ENCODE measurements around the gene ABCC8. TPM values are rescaled to one million over a fixed set of nuclear protein-coding genes. Genes with fewer than 3 reads are reported as not detected.

The ABCC8 gene
- total and polyA plus RNA-seq, 2 donors (not counting 3 experiments of a cell fraction or from before 2014, with no cell fraction given) = not detected

GRCh38 chr11:17415523-17416104 is 61.0 kb downstream of the ABCC8 start:
- Histone ChIP-seq H2AFZ (ENCODE audit: low read depth, low read length) (no peak overlapping the region), H3K36me3 (ENCODE audit: control insufficient read depth in 2 of 2, extremely low read depth in 1 of 2, insufficient read depth in 2 of 2, low read length in 2 of 2) (no peaks in the 10 kb centered on the region), H3K9ac (replicated peaks; ENCODE audit: extremely low read depth, insufficient read depth, low read length) (no peak overlapping the region), H3K4me1 (ENCODE audit: control insufficient read depth, extremely low read depth, insufficient read depth, low read length) (no peaks in the 10 kb centered on the region), H3K9me1 (replicated peaks; ENCODE audit: control insufficient read depth, extremely low read depth, insufficient read depth, low read length) (no peaks in the 10 kb centered on the region), H3K9me3 (replicated peaks; ENCODE audit: control insufficient read depth, insufficient read depth, low read length) (no peaks in the 10 kb centered on the region), H4K20me1 (replicated peaks; ENCODE audit: control insufficient read depth, extremely low read depth, insufficient read depth, low read length) (no peaks in the 10 kb centered on the region), H3K27me3 (ENCODE audit: control insufficient read depth in 2 of 2, insufficient read depth in 2 of 2, low read length in 2 of 2) (peaks cover 2 to 7% of the 10 kb centered on the region in 2 experiments), H3K79me2 (ENCODE audit: control insufficient read depth, insufficient read depth, low read length) (no peaks in the 10 kb centered on the region), H3K27ac (ENCODE audit: insufficient read depth, low read depth, low read length) (no peak overlapping the region), H3K4me3 (replicated peaks in 1 of 3; ENCODE audit: insufficient read depth in 1 of 3, low read depth in 1 of 3, low read length in 3 of 3) (no peak overlapping the region), H3K4me2 (ENCODE audit: insufficient read depth, low read length) (no peak overlapping the region)
- no TSS peak for BruUV-seq (replicated peaks)
- FAIRE-seq (no peak), DNase-seq (ENCODE audit: low read depth, low spot score) (no peak)
- TF ChIP-seq FOS (IDR thresholded peaks at IDR 0.05; ENCODE audit: borderline replicate concordance, insufficient read depth, low read length) (no peak), POLR2AphosphoS5 (IDR thresholded peaks at IDR 0.05; ENCODE audit: insufficient read depth, low read depth, low read length) (no peak), EZH2 (IDR thresholded peaks at IDR 0.05; ENCODE audit: borderline replicate concordance, low read depth, low read length, severe bottlenecking) (no peak)
- dilution Hi-C loops (cut with MboI; ENCODE audit: extremely low pct_ligation_motif_present, low sequenced_read_pairs) (no loop called here), intact Hi-C loops (cut with micrococcal nuclease) (no loop called here)
- ChIA-PET CTCF (no interaction called here), POLR2A (no interaction called here)

GRCh38 chr11:17414992-17415391 is 61.7 kb downstream of the ABCC8 start:
- dilution Hi-C loops (cut with MboI; ENCODE audit: extremely low pct_ligation_motif_present, low sequenced_read_pairs) = no loop called here
- no peak overlapping the region for H2AFZ ChIP-seq (ENCODE audit: low read depth, low read length)
- FAIRE-seq = no peak
- H3K9ac ChIP-seq (replicated peaks; ENCODE audit: extremely low read depth, insufficient read depth, low read length) = no peak overlapping the region
- no TSS peak for BruUV-seq (replicated peaks)
- H3K27me3 ChIP-seq (ENCODE audit: control insufficient read depth in 2 of 2, insufficient read depth in 2 of 2, low read length in 2 of 2) = peaks cover 2 to 4% of the 10 kb centered on the region in 2 experiments
- ChIA-PET POLR2A (no interaction called here), CTCF (no interaction called here)
- no peak overlapping the region for H3K4me2 ChIP-seq (ENCODE audit: insufficient read depth, low read length)
- no peak for DNase-seq (ENCODE audit: low read depth, low spot score)
- H3K27ac ChIP-seq (ENCODE audit: insufficient read depth, low read depth, low read length) = no peak overlapping the region
- H3K9me1 ChIP-seq (replicated peaks; ENCODE audit: control insufficient read depth, extremely low read depth, insufficient read depth, low read length) = no peaks in the 10 kb centered on the region
- TF ChIP-seq CTCF (IDR thresholded peaks at IDR 0.05; ENCODE audit: extremely low read depth in 1 of 2, insufficient read depth in 1 of 2, low read depth in 1 of 2, low read length in 2 of 2) = no peak
- no peak for TF ChIP-seq JUN (IDR thresholded peaks at IDR 0.05; ENCODE audit: borderline replicate concordance, insufficient read depth, insufficient read length, low read depth)
- TF ChIP-seq MAX (IDR thresholded peaks at IDR 0.05; ENCODE audit: insufficient read depth, insufficient read length) = no peak
- no peak for TF ChIP-seq POLR2AphosphoS5 (IDR thresholded peaks at IDR 0.05; ENCODE audit: insufficient read depth, low read depth, low read length)
- TF ChIP-seq EZH2 (IDR thresholded peaks at IDR 0.05; ENCODE audit: borderline replicate concordance, low read depth, low read length, severe bottlenecking) = no peak
- no peak for TF ChIP-seq GATA2 (IDR thresholded peaks at IDR 0.05; ENCODE audit: insufficient read depth, insufficient read length, low read depth, low read length)
- no peak for TF ChIP-seq POLR2A (IDR thresholded peaks at IDR 0.05; ENCODE audit: low read depth, low read length)
- TF ChIP-seq MYC (IDR thresholded peaks at IDR 0.05; ENCODE audit: low read depth, low read length) = no peak
- TF ChIP-seq FOS (IDR thresholded peaks at IDR 0.05; ENCODE audit: borderline replicate concordance, insufficient read depth, low read length) = no peak
- H3K36me3 ChIP-seq (ENCODE audit: control insufficient read depth in 2 of 2, extremely low read depth in 1 of 2, insufficient read depth in 2 of 2, low read length in 2 of 2) = no peaks in the 10 kb centered on the region
- no peaks in the 10 kb centered on the region for H3K9me3 ChIP-seq (replicated peaks; ENCODE audit: control insufficient read depth, insufficient read depth, low read length)
- no peaks in the 10 kb centered on the region for H3K4me1 ChIP-seq (ENCODE audit: control insufficient read depth, extremely low read depth, insufficient read depth, low read length)
- H3K79me2 ChIP-seq (ENCODE audit: control insufficient read depth, insufficient read depth, low read length) = no peaks in the 10 kb centered on the region
- H3K4me3 ChIP-seq (replicated peaks in 1 of 3; ENCODE audit: insufficient read depth in 1 of 3, low read depth in 1 of 3, low read length in 3 of 3) = no peak overlapping the region
- intact Hi-C loops (cut with micrococcal nuclease) = no loop called here
- no peaks in the 10 kb centered on the region for H4K20me1 ChIP-seq (replicated peaks; ENCODE audit: control insufficient read depth, extremely low read depth, insufficient read depth, low read length)

All from endothelial cell of umbilical vein (primary cell).